ENCODE data around the gene REG1A. TPM values are rescaled to one million over a fixed set of nuclear protein-coding genes. Genes with fewer than 3 reads are reported as not detected.

REG1A gene
- total and polyA plus RNA-seq, 9 donors, result 0.57 TPM; not detected in 8

- H3K4me1 ChIP-seq (ENCODE audit: control insufficient read depth, insufficient read depth, low read length), result no peaks in the 10 kb centered on the region
- DNase-seq, result no peak
- no peaks in the 10 kb centered on the region for H3K27me3 ChIP-seq (ENCODE audit: control insufficient read depth, insufficient read depth, low read length)
- peaks cover 10% of the 10 kb centered on the region for H3K9me3 ChIP-seq (replicated peaks; ENCODE audit: control insufficient read depth, low read depth, low read length)
- H3K36me3 ChIP-seq (ENCODE audit: control insufficient read depth, insufficient read depth, low read length), result no peaks in the 10 kb centered on the region
- H3K4me3 ChIP-seq (ENCODE audit: low read length), result no peak overlapping the region
- H3K27ac ChIP-seq (ENCODE audit: low read length), result no peak overlapping the region
- no CpG with 5 or more reads among the region's 2 CpGs for WGBS (ENCODE audit: insufficient coverage)
Observed at GRCh38 chr2:79162132-79162531, 41.8 kb downstream of the REG1A start.

GRCh38 chr2:79162801-79163200, 42.5 kb downstream of the REG1A start:
- Histone ChIP-seq H3K27me3 (ENCODE audit: control insufficient read depth, insufficient read depth, low read length) (no peaks in the 10 kb centered on the region), H3K9me3 (replicated peaks; ENCODE audit: control insufficient read depth, low read depth, low read length) (peaks cover 7% of the 10 kb centered on the region), H3K27ac (ENCODE audit: low read length) (no peak overlapping the region), H3K4me1 (ENCODE audit: control insufficient read depth, insufficient read depth, low read length) (no peaks in the 10 kb centered on the region), H3K4me3 (ENCODE audit: low read length) (no peak overlapping the region), H3K36me3 (ENCODE audit: control insufficient read depth, insufficient read depth, low read length) (no peaks in the 10 kb centered on the region)
- WGBS (ENCODE audit: insufficient coverage), result no CpG with 5 or more reads among the region's 1 CpG
- DNase-seq, result no peak

- DNase-seq, result no peak
- Histone ChIP-seq H3K27me3 (ENCODE audit: control insufficient read depth, insufficient read depth, low read length) (no peaks in the 10 kb centered on the region), H3K36me3 (ENCODE audit: control insufficient read depth, insufficient read depth, low read length) (no peaks in the 10 kb centered on the region), H3K27ac (ENCODE audit: low read length) (no peak overlapping the region), H3K4me3 (ENCODE audit: low read length) (no peak overlapping the region), H3K4me1 (ENCODE audit: control insufficient read depth, insufficient read depth, low read length) (no peaks in the 10 kb centered on the region), H3K9me3 (replicated peaks; ENCODE audit: control insufficient read depth, low read depth, low read length) (no peaks in the 10 kb centered on the region)
- WGBS (ENCODE audit: insufficient coverage), result no CpG with 5 or more reads among the region's 2 CpGs
Observed at GRCh38 chr2:79171348-79171958, 51.2 kb downstream of the REG1A start.

Other genes starting within 250 kb of the REG1A start
- gene REG3G, start 94.8 kb upstream of the REG1A start, total RNA-seq, result not detected
- not detected for gene REG3G, start 94.8 kb upstream of the REG1A start, polyA plus RNA-seq (ENCODE audit: insufficient read depth in 1 of 8, insufficient read length in 8 of 8, low replicate concordance in 1 of 8)
- gene REG1B, start 32.5 kb upstream of the REG1A start, total RNA-seq, result not detected
- gene REG1B, start 32.5 kb upstream of the REG1A start, polyA plus RNA-seq (ENCODE audit: insufficient read depth in 1 of 8, insufficient read length in 8 of 8, low replicate concordance in 1 of 8), result not detected
- gene REG3A, start 39.3 kb downstream of the REG1A start, total RNA-seq, result not detected
- not detected for gene REG3A, start 39.3 kb downstream of the REG1A start, polyA plus RNA-seq (ENCODE audit: insufficient read depth in 1 of 8, insufficient read length in 8 of 8, low replicate concordance in 1 of 8)

Measured in muscle of leg (tissue), 11 donors.